NT2/D1 (cell line): ENCODE results near the gene KIAA1328.

Experiments
- SUZ12 ChIP-seq: IDR thresholded peaks from 2 replicates; pipeline ENCODE4 v1.6.1; 2011; ENCODE audit not compliant: insufficient read length, insufficient read depth; ENCODE audit errors: extremely low read depth
- YY1 ChIP-seq: IDR thresholded peaks from 2 replicates; pipeline ENCODE4 v1.6.1; 2011; ENCODE audit not compliant: insufficient read length, insufficient read depth

DNA sequence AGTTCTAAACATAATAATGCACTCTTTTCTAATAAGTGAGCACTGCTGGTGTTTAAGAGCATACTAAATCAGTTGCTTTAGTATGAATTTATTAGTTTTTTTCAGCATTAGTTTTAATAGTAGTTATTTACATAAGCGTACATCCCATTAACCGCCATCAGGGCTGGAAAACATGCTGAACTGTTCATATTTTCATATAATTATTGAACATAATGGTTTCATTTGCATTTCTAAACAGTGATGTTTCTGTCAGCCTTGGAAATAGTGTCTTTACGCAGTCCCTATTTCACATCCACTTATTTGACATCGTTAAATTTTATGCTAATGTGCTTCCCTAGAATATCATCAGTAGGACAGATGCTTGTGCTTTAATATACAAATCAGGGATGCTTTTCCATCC is 71.5 kb downstream of the KIAA1328 start:
- TF ChIP-seq YY1, result no peak
- no peak for TF ChIP-seq SUZ12
